ENCODE data around the gene PTPN3. TPM values are rescaled to one million over a fixed set of nuclear protein-coding genes. Genes with fewer than 3 reads are reported as not detected.

Gene PTPN3
- polyA plus RNA-seq, 1 of the 3 experiments (the other 2 are of a cell fraction) = 7.5 TPM

DNA sequence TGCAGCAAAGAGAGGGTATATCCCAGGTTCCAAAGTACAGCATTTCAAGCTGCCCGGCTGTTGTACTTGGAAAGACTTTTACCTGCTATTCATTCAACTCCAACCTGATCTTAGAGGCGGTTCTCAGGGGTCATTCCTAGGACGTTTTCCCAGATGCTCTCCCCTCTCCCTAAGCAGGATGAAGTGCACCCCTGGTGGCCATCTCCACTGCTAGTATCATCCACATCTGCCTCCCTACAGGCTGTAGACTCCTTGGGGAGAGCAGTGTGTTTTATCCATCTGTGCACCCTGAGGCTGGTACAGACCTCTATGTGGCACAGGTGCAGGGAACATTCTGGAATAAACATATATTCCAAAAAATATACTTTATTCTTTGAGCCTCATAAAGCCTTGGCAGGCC lies 56.8 kb downstream of the PTPN3 start (continued):
- TF ChIP-seq MAX (IDR thresholded peaks at IDR 0.05; ENCODE audit: low read depth) = no peak
- TF ChIP-seq NRF1 (IDR thresholded peaks at IDR 0.05; ENCODE audit: low read depth, low read length) = no peak
- TF ChIP-seq RFX5 (IDR thresholded peaks at IDR 0.05; ENCODE audit: low read length) = no peak
- no peak for TF ChIP-seq GABPA (IDR thresholded peaks at IDR 0.05; ENCODE audit: low read depth)
- TF ChIP-seq NFIC (IDR thresholded peaks at IDR 0.05; ENCODE audit: borderline replicate concordance) = no peak
- no peak for TF ChIP-seq JUND (IDR thresholded peaks at IDR 0.05)
- no peak for TF ChIP-seq TEAD4 (IDR thresholded peaks at IDR 0.05; ENCODE audit: borderline replicate concordance, insufficient read depth)
- no peak for TF ChIP-seq MEF2A (IDR thresholded peaks at IDR 0.05; ENCODE audit: borderline replicate concordance, low read depth)
- no peak for TF ChIP-seq IRF3 (IDR thresholded peaks at IDR 0.05; ENCODE audit: low read depth, low read length)

- peaks cover 0 to 2% of the 10 kb centered on the region in 2 experiments; a peak in 1 of 4 replicates for H3K4me1 ChIP-seq (ENCODE audit: control insufficient read depth in 1 of 2, insufficient read depth in 2 of 2, low read depth in 1 of 2, low read length in 1 of 2)
- H3K27ac ChIP-seq (ENCODE audit: low read depth in 2 of 2, low read length in 1 of 2) = peak overlapping the region in 1 of 2 experiments; percentile 67; a peak in 2 of 4 replicates
Measured at GRCh38 chr9:109440797-109441287, 57.3 kb downstream of the PTPN3 start.

More at GRCh38 chr9:109440797-109441287, 57.3 kb downstream of the PTPN3 start:
- no peaks in the 10 kb centered on the region for H3K9me3 ChIP-seq
- H3K4me3 ChIP-seq (ENCODE audit: low read depth in 2 of 2, low read length in 1 of 2) = no peak overlapping the region; a peak in 1 of 4 replicates
- peaks cover 0 to 13% of the 10 kb centered on the region in 2 experiments for H3K36me3 ChIP-seq (replicated peaks in 1 of 2; ENCODE audit: control insufficient read depth in 1 of 2, insufficient read depth in 2 of 2, low read length in 1 of 2)
- H3K9ac ChIP-seq = no peak overlapping the region
- ChIA-PET POLR2A (interaction anchor here (1.7 kb wide), 1 partner anchor 29 kb away, joined by 8 read pairs; no protein-coding TSS in a partner anchor), CTCF (interaction anchor here (0.6 to 6.5 kb wide), 39 partner anchors 9 to 994 kb away, joined by 3 to 177 read pairs (median 5); partner anchors contain the start of gene PTPN3)
- TF ChIP-seq TCF12 (IDR thresholded peaks at IDR 0.05) (no peak), EZH2phosphoT487 (IDR thresholded peaks at IDR 0.05; ENCODE audit: borderline replicate concordance, low read depth) (no peak), MAX (IDR thresholded peaks at IDR 0.05; ENCODE audit: low read depth) (no peak), EP300 (IDR thresholded peaks at IDR 0.05; ENCODE audit: borderline replicate concordance in 1 of 2, low read depth in 1 of 2, low read length in 1 of 2) (no peak), JUND (IDR thresholded peaks at IDR 0.05) (0 out of 2 replicates have a peak, but pooled peaks have one; percentile 1), MEF2A (IDR thresholded peaks at IDR 0.05; ENCODE audit: borderline replicate concordance, low read depth) (no peak), IRF3 (IDR thresholded peaks at IDR 0.05; ENCODE audit: low read depth, low read length) (no peak), RAD21 (IDR thresholded peaks at IDR 0.05; ENCODE audit: low read length) (peak; percentile 85), NRF1 (IDR thresholded peaks at IDR 0.05; ENCODE audit: low read depth, low read length) (no peak), TAF1 (IDR thresholded peaks at IDR 0.05; ENCODE audit: borderline replicate concordance, low read depth, low read length) (no peak), NFIC (IDR thresholded peaks at IDR 0.05; ENCODE audit: borderline replicate concordance) (no peak), SMC3 (IDR thresholded peaks at IDR 0.05; ENCODE audit: low read depth, low read length) (peak; percentile 91), CHD2 (IDR thresholded peaks at IDR 0.05; ENCODE audit: low read length, partially characterized antibody) (peak; percentile 22), FOSL2 (IDR thresholded peaks at IDR 0.05; ENCODE audit: borderline replicate concordance, low read depth) (peak; percentile 3; the same call in 1 of the 2 replicates)
- TF ChIP-seq, protein P1, sequence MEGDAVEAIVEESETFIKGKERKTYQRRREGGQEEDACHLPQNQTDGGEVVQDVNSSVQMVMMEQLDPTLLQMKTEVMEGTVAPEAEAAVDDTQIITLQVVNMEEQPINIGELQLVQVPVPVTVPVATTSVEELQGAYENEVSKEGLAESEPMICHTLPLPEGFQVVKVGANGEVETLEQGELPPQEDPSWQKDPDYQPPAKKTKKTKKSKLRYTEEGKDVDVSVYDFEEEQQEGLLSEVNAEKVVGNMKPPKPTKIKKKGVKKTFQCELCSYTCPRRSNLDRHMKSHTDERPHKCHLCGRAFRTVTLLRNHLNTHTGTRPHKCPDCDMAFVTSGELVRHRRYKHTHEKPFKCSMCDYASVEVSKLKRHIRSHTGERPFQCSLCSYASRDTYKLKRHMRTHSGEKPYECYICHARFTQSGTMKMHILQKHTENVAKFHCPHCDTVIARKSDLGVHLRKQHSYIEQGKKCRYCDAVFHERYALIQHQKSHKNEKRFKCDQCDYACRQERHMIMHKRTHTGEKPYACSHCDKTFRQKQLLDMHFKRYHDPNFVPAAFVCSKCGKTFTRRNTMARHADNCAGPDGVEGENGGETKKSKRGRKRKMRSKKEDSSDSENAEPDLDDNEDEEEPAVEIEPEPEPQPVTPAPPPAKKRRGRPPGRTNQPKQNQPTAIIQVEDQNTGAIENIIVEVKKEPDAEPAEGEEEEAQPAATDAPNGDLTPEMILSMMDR (IDR thresholded peaks at IDR 0.05) = peak; percentile 90
- TF ChIP-seq, protein P2, sequence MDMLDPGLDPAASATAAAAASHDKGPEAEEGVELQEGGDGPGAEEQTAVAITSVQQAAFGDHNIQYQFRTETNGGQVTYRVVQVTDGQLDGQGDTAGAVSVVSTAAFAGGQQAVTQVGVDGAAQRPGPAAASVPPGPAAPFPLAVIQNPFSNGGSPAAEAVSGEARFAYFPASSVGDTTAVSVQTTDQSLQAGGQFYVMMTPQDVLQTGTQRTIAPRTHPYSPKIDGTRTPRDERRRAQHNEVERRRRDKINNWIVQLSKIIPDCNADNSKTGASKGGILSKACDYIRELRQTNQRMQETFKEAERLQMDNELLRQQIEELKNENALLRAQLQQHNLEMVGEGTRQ (IDR thresholded peaks at IDR 0.05; ENCODE audit: borderline replicate concordance, low read depth, low read length) = no peak
- DNase-seq = peak; percentile 74
- no peak overlapping the region for H2AFZ ChIP-seq (ENCODE audit: low read depth)
- peaks cover 5% of the 10 kb centered on the region for H3F3A ChIP-seq (replicated peaks; ENCODE audit: insufficient read depth)
- no peaks in the 10 kb centered on the region for H3K27me3 ChIP-seq (ENCODE audit: insufficient read depth)
- H3K4me2 ChIP-seq = no peak overlapping the region
- H3K79me2 ChIP-seq (ENCODE audit: insufficient read depth) = no peaks in the 10 kb centered on the region
- WGBS (ENCODE audit: low lambda C conversion rate) = 3% methylated on average over 4 of the region's 4 CpGs
- H4K20me1 ChIP-seq (ENCODE audit: insufficient read depth) = no peaks in the 10 kb centered on the region
- no peaks in the 10 kb centered on the region for H3K9me2 ChIP-seq
